Measurements from ENCODE around the gene RAB44.

- TF ChIP-seq POLR2A (IDR thresholded peaks at IDR 0.05) = no peak
- no peak for TF ChIP-seq CTCF (IDR thresholded peaks at IDR 0.05)
- no peak for TF ChIP-seq EP300 (IDR thresholded peaks at IDR 0.05)
Observed at GRCh38 chr6:36695414-36695813, 2.2 kb upstream of the RAB44 start.
